ENCODE data around the gene GPATCH3. TPM values are rescaled to one million over a fixed set of nuclear protein-coding genes. Genes with fewer than 3 reads are reported as not detected.
A peak's percentile ranks its signal among the peaks of the same experiment; 100 is the strongest.
"Not testable (repeated sequence)": the region's sequence is repeated elsewhere in the genome, so short reads cannot be mapped to it uniquely, and the experiment has no call there.

The GPATCH3 gene
- total RNA-seq, 6 experiments from 2014 or later, result 8.6 to 12.0 (median 10.2) TPM

GRCh38 chr1:26848499-26848898 lies 51.8 kb downstream of the GPATCH3 start:
- no peak for TF ChIP-seq CTCF (IDR thresholded peaks at IDR 0.05)
- Mint-ChIP-seq H3K27ac (peak overlapping the region; percentile 99), H3K27me3 (ENCODE audit: insufficient read depth) (no peaks in the 10 kb centered on the region; the same call in 1 of the 2 replicates), H3K36me3 (ENCODE audit: low read depth) (peaks cover 28% of the 10 kb centered on the region), H3K4me3 (no peak overlapping the region), H3K9me3 (no peaks in the 10 kb centered on the region), H3K4me1 (ENCODE audit: low read depth) (peaks cover 34% of the 10 kb centered on the region)
- no peak for DNase-seq

- not testable (repeated sequence) for H3K4me3 Mint-ChIP-seq; H3K9me3 Mint-ChIP-seq; H3K27me3 Mint-ChIP-seq (ENCODE audit: insufficient read depth); DNase-seq
- Mint-ChIP-seq H3K36me3 (ENCODE audit: low read depth) (peaks cover 26% of the 10 kb centered on the region), H3K4me1 (ENCODE audit: low read depth) (peaks cover 30% of the 10 kb centered on the region), H3K27ac (peak overlapping the region; percentile 99)
Observed at GRCh38 chr1:26847826-26848225, 52.4 kb downstream of the GPATCH3 start.

- DNase-seq, result no peak
- no peaks in the 10 kb centered on the region; the same call in 1 of the 2 replicates for H3K27me3 Mint-ChIP-seq (ENCODE audit: insufficient read depth)
- H3K36me3 Mint-ChIP-seq (ENCODE audit: low read depth), result peaks cover 14% of the 10 kb centered on the region
- no peak for TF ChIP-seq CTCF (IDR thresholded peaks at IDR 0.05)
- no peaks in the 10 kb centered on the region for H3K9me3 Mint-ChIP-seq
- no peak overlapping the region for H3K27ac Mint-ChIP-seq
- H3K4me1 Mint-ChIP-seq (ENCODE audit: low read depth), result peaks cover 23% of the 10 kb centered on the region
- H3K4me3 Mint-ChIP-seq, result no peak overlapping the region
Observed at GRCh38 chr1:26844424-26845196, 55.7 kb downstream of the GPATCH3 start.

Other genes with a start within 250 kb of the GPATCH3 start
- gene ARID1A, start 204.5 kb downstream of the GPATCH3 start, total RNA-seq (2021; fragmentation: NEBNext Ultra II Directional; extraction: Animal tissue kit (Norgen Biotek cat#: 25700)), result 10 to 100 TPM; 46.1 to 51.2 (median 49.2) TPM
- 10 to 100 TPM; 11.5 to 16.4 (median 13.6) TPM for gene PIGV, start 112.5 kb downstream of the GPATCH3 start, total RNA-seq (2021; fragmentation: NEBNext Ultra II Directional; extraction: Animal tissue kit (Norgen Biotek cat#: 25700))
- 10 to 100 TPM; 19.2 to 31.6 (median 23.8) TPM for gene ZDHHC18, start 73.8 kb downstream of the GPATCH3 start, total RNA-seq (2021; fragmentation: NEBNext Ultra II Directional; extraction: Animal tissue kit (Norgen Biotek cat#: 25700))
- under 1 TPM in 4 of 6 experiments, not detected in 2; 0.11 to 0.28 (median 0.20) TPM for gene SFN, start 37.3 kb downstream of the GPATCH3 start, total RNA-seq (2021; fragmentation: NEBNext Ultra II Directional; extraction: Animal tissue kit (Norgen Biotek cat#: 25700))
- 10 to 100 TPM; 28.4 to 39.3 (median 36.1) TPM for gene GPN2, start 10.2 kb downstream of the GPATCH3 start, total RNA-seq (2021; fragmentation: NEBNext Ultra II Directional; extraction: Animal tissue kit (Norgen Biotek cat#: 25700))
- gene NR0B2, start 13.5 kb upstream of the GPATCH3 start, total RNA-seq (2021; fragmentation: NEBNext Ultra II Directional; extraction: Animal tissue kit (Norgen Biotek cat#: 25700)), result not detected
- gene NUDC, start 21.3 kb upstream of the GPATCH3 start, total RNA-seq (2021; fragmentation: NEBNext Ultra II Directional; extraction: Animal tissue kit (Norgen Biotek cat#: 25700)), result 10 to 100 TPM; 69.1 to 92.6 (median 87.6) TPM
- not detected for gene KDF1, start 60.0 kb upstream of the GPATCH3 start, total RNA-seq (2021; fragmentation: NEBNext Ultra II Directional; extraction: Animal tissue kit (Norgen Biotek cat#: 25700))
- gene TRNP1, start 93.2 kb upstream of the GPATCH3 start, total RNA-seq (2021; fragmentation: NEBNext Ultra II Directional; extraction: Animal tissue kit (Norgen Biotek cat#: 25700)), result 100 to 1,000 TPM; 203 to 241 (median 217) TPM
- 1 to 10 TPM; 3.1 to 5.5 (median 3.6) TPM for gene TENT5B, start 112.4 kb upstream of the GPATCH3 start, total RNA-seq (2021; fragmentation: NEBNext Ultra II Directional; extraction: Animal tissue kit (Norgen Biotek cat#: 25700))

All from HFFc6 (cell line).